ENCODE results near the gene RPS3. TPM values are rescaled to one million over a fixed set of nuclear protein-coding genes. Genes with fewer than 3 reads are reported as not detected.

RPS3 gene
- total and polyA plus RNA-seq, 9 of the 15 experiments (the other 6 are each of a cell fraction or from before 2014, with no cell fraction given), result 2,700 to 5,771 (median 3,679) TPM

- Histone ChIP-seq H2AFZ (ENCODE audit: low read depth, low read length) (peak overlapping the region; percentile 93), H3K36me3 (ENCODE audit: control insufficient read depth, insufficient read depth, low read length) (no peaks in the 10 kb centered on the region), H3K9me3 (replicated peaks; ENCODE audit: control insufficient read depth, insufficient read depth, low read depth, low read length) (no peaks in the 10 kb centered on the region), H3K4me2 (ENCODE audit: insufficient read depth, low read length) (peak overlapping the region; percentile 60; the same call in 1 of the 2 replicates), H3K27me3 (ENCODE audit: control insufficient read depth in 2 of 2, insufficient read depth in 2 of 2, low read length in 2 of 2) (no peaks in the 10 kb centered on the region), H3K4me3 (no peak overlapping the region), H3K4me1 (replicated peaks in 1 of 2; ENCODE audit: control insufficient read depth in 2 of 2, insufficient read depth in 2 of 2, low read length in 2 of 2) (peaks cover 22 to 27% of the 10 kb centered on the region in 2 experiments), H3K9me1 (ENCODE audit: control insufficient read depth, insufficient read depth, low read length) (no peaks in the 10 kb centered on the region), H4K20me1 (replicated peaks; ENCODE audit: control insufficient read depth, insufficient read depth, low read length) (no peaks in the 10 kb centered on the region), H3K27ac (ENCODE audit: extremely low read depth, low read depth, low read length) (no peak overlapping the region), H3K79me2 (ENCODE audit: control insufficient read depth, insufficient read depth, low read length) (no peaks in the 10 kb centered on the region), H3K9ac (ENCODE audit: insufficient read depth in 1 of 2, low read depth in 2 of 2, low read length in 2 of 2) (no peak overlapping the region)
- FAIRE-seq (peak; percentile 85), DNase-seq (ENCODE audit: extremely low read depth in 1 of 4, low spot score in 3 of 4) (peak; percentile 84 to 88 (median 86)), ATAC-seq (peak; percentile 89)
- no TSS peak for BruUV-seq (replicated peaks)
- CTCF ChIA-PET (ENCODE audit: low intra/inter-chr PET ratio), result interaction anchor here (1.1 to 3.3 kb wide), 4 partner anchors 32 to 104 kb away, joined by 4 to 49 read pairs (median 14); no protein-coding TSS in a partner anchor
- intact Hi-C loops (cut with micrococcal nuclease) (loop anchor here (1.0 to 5.0 kb wide), 4 partner anchors 32 to 488 kb away; no protein-coding TSS in a partner anchor), in situ Hi-C loops (cut with MboI) (loop anchor here (5.0 kb wide), 2 partner anchors 57 to 107 kb away; no protein-coding TSS in a partner anchor)
- WGBS (ENCODE audit: insufficient coverage, low coverage, missing lambda C conversion rate), result 10% methylated on average over 24 of the region's 24 CpGs
- POLR2A ChIA-PET, result interaction anchor here (1.0 kb wide), 1 partner anchor 104 kb away, joined by 4 read pairs; no protein-coding TSS in a partner anchor
- no peak for TF ChIP-seq ZNF668 (CRISPR knock-in tag; IDR thresholded peaks at IDR 0.05)
- no peak for TF ChIP-seq MAFK (IDR thresholded peaks at IDR 0.05; ENCODE audit: low read length)
- TF ChIP-seq RAD21 (CRISPR knock-in tag; conservative IDR thresholded peaks at IDR 0.05 in 1 of 2, IDR thresholded peaks at IDR 0.05 in 1 of 2), result peak; percentile 98 to 100
- no peak for TF ChIP-seq GATAD2B (IDR thresholded peaks at IDR 0.05; ENCODE audit: borderline replicate concordance)
- TF ChIP-seq SP1 (CRISPR knock-in tag; IDR thresholded peaks at IDR 0.05), result peak; percentile 36; the same call in 1 of the 2 replicates
- no peak for TF ChIP-seq ZNF780A (CRISPR knock-in tag; IDR thresholded peaks at IDR 0.05)
- no peak for TF ChIP-seq CBFB (CRISPR knock-in tag; IDR thresholded peaks at IDR 0.05)
- no peak for TF ChIP-seq SNAPC5 (CRISPR knock-in tag; IDR thresholded peaks at IDR 0.05)
- no peak for TF ChIP-seq ZNF316 (IDR thresholded peaks at IDR 0.05)
- no peak for TF ChIP-seq NONO (IDR thresholded peaks at IDR 0.05; ENCODE audit: low read depth in 2 of 2, low read length in 1 of 2)
- TF ChIP-seq CSDE1 (IDR thresholded peaks at IDR 0.05), result no peak
- no peak for TF ChIP-seq TBL1XR1 (IDR thresholded peaks at IDR 0.05; ENCODE audit: low read length in 2 of 2)
- TF ChIP-seq, protein P1, sequence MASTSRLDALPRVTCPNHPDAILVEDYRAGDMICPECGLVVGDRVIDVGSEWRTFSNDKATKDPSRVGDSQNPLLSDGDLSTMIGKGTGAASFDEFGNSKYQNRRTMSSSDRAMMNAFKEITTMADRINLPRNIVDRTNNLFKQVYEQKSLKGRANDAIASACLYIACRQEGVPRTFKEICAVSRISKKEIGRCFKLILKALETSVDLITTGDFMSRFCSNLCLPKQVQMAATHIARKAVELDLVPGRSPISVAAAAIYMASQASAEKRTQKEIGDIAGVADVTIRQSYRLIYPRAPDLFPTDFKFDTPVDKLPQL (IDR thresholded peaks at IDR 0.05; ENCODE audit: extremely low read depth, insufficient read length), result no peak
- no peak for TF ChIP-seq ZNF121 (CRISPR knock-in tag; conservative IDR thresholded peaks at IDR 0.05)
- no peak for TF ChIP-seq HNRNPH1 (optimal IDR thresholded peaks at IDR 0.05; ENCODE audit: low read depth, low read length)
- no peak for TF ChIP-seq SIN3A (IDR thresholded peaks at IDR 0.05; ENCODE audit: borderline replicate concordance in 2 of 2, control insufficient read depth in 1 of 2, low read depth in 2 of 2, low read length in 2 of 2)
- TF ChIP-seq E2F6 (IDR thresholded peaks at IDR 0.05; ENCODE audit: borderline replicate concordance in 1 of 2, extremely low read depth in 1 of 2, insufficient read depth in 1 of 2, insufficient read length in 1 of 2, low read depth in 1 of 2, low read length in 1 of 2, poor library complexity in 1 of 2, severe bottlenecking in 1 of 2), result no peak
- no peak for TF ChIP-seq NUFIP1 (IDR thresholded peaks at IDR 0.05; ENCODE audit: partially characterized antibody)
- TF ChIP-seq CBX5 (IDR thresholded peaks at IDR 0.05; ENCODE audit: borderline replicate concordance, low read depth), result no peak
Observed at GRCh38 chr11:75384438-75385080, 14.8 kb upstream of the RPS3 start.

Measured in K562 (cell line).